ENCODE measurements around the gene EML1.

The EML1 gene

DNA sequence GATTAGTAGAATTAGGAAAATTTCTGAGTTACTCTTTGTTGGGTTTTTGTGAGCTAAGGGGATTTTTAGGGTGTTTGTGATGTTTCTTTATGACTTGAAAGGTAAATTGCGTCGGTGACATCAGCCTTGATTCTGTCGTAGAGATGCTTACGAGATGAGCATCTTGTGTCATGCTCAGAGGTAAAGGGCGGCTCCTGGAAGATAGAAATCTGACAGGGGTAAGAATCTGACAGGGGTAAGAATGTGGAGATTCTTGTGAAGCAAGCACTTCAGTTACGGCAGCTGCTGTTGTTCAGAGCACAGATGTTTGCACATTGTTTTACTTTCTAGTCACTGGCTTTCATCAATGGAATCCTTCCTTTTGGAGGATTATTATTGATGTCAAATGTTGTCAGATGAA lies 22.5 kb downstream of the EML1 start:
- DNase-seq (ENCODE audit: low read depth, low spot score): no peak
- in situ Hi-C loops (cut with HindIII; ENCODE audit: low sequenced_read_pairs): no loop called here
- no peak overlapping the region for H3K4me3 ChIP-seq (ENCODE audit: low read depth, low read length)
- TF ChIP-seq, protein P1, sequence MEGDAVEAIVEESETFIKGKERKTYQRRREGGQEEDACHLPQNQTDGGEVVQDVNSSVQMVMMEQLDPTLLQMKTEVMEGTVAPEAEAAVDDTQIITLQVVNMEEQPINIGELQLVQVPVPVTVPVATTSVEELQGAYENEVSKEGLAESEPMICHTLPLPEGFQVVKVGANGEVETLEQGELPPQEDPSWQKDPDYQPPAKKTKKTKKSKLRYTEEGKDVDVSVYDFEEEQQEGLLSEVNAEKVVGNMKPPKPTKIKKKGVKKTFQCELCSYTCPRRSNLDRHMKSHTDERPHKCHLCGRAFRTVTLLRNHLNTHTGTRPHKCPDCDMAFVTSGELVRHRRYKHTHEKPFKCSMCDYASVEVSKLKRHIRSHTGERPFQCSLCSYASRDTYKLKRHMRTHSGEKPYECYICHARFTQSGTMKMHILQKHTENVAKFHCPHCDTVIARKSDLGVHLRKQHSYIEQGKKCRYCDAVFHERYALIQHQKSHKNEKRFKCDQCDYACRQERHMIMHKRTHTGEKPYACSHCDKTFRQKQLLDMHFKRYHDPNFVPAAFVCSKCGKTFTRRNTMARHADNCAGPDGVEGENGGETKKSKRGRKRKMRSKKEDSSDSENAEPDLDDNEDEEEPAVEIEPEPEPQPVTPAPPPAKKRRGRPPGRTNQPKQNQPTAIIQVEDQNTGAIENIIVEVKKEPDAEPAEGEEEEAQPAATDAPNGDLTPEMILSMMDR (IDR thresholded peaks at IDR 0.05; ENCODE audit: low read depth, low read length): no peak

DNA sequence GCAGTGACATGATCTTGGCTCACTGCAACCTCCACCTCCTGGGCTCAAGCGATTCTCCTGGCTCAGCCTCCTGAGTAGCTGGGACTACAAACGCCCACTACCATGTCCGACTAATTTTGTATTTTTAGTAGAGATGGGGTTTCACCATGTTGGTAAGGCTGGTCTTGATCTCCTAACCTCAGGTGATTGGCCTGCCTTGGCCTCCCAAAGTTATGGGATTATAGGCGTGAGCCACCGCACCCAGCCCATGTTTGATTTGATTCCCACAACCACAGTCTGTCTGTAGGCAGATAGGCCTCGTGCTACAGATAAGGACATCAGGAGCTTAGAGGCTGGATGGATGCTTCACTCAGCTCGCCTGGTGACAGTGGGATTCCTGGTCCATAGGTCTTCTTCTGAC lies 23.0 kb downstream of the EML1 start:
- no peak overlapping the region for H3K4me3 ChIP-seq (ENCODE audit: low read depth, low read length)
- TF ChIP-seq, protein P1 (IDR thresholded peaks at IDR 0.05; ENCODE audit: low read depth, low read length): no peak
- in situ Hi-C loops (cut with HindIII; ENCODE audit: low sequenced_read_pairs): no loop called here
- DNase-seq (ENCODE audit: low read depth, low spot score): no peak

DNA sequence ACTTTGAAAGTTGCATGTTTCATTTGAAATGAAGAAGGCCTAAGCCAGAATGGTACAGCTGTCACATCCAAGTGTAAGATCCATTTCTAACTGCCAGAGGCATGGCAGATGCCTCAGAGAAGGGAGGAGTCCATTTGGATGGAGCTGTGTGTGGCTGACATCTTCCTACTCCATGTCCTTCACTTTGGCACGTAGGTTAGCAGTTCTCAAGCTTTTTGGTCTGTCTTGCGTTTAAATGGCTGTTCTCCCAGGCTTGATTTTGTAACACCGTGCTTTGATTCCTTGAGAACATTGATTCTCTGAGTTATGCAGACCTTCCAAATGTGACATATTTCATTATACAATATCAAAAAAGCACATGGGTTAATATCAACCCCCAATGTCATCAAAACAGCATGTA lies 23.4 kb downstream of the EML1 start:
- TF ChIP-seq, protein P1 (IDR thresholded peaks at IDR 0.05; ENCODE audit: low read depth, low read length): no peak
- in situ Hi-C loops (cut with HindIII; ENCODE audit: low sequenced_read_pairs): no loop called here
- DNase-seq (ENCODE audit: low read depth, low spot score): no peak
- no peak overlapping the region for H3K4me3 ChIP-seq (ENCODE audit: low read depth, low read length)

DNA sequence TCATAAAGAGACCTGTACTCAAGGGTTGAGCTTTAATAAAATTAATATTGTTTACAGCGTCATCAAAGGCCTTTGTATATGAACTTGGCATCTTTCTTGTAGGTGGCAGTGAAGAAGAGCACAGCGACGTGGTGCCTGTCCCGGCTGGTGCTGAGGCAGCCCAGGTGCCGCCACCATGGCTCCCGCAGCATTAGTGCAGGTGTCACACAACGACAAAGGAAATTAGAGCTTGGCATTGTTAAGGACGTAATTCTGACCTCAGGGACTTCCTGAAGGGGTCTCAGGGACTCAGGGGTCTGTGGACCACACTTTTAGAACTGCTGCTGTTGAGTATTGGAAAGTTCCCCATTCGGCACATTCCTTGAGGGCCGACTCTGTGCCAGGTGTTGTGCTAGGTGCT lies 24.1 kb downstream of the EML1 start:
- TF ChIP-seq, protein P1 (IDR thresholded peaks at IDR 0.05; ENCODE audit: low read depth, low read length): no peak
- H3K4me3 ChIP-seq (ENCODE audit: low read depth, low read length): no peak overlapping the region
- DNase-seq (ENCODE audit: low read depth, low spot score): no peak
- in situ Hi-C loops (cut with HindIII; ENCODE audit: low sequenced_read_pairs): no loop called here

DNA sequence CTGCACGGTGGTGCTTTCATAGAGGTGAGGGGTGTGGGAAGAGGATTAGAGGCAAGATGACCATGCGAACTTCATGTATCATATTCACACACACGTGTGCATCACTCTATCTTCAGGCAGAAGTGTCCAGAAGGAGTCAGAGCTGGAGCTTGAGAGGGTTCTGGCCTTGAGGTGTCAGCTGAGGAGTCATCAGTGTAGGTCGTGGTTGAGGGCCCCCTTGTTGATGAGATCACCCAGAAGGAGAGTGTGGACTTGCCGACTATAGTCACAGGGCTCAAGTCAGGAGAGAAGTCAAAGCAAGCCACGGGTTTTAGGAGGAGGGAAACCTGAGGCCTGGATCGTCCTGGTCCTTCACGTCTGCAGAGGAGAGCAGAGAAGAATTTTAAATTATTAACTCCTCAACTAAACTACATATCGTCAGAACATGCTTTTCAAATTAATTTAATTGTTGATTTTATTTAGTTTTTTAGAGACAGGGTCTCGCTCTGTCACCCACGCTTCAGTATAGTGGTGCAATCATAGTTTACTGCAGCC lies 25.4 kb downstream of the EML1 start:
- TF ChIP-seq, protein P1 (IDR thresholded peaks at IDR 0.05; ENCODE audit: low read depth, low read length): no peak
- in situ Hi-C loops (cut with HindIII; ENCODE audit: low sequenced_read_pairs): no loop called here
- no peak for DNase-seq (ENCODE audit: low read depth, low spot score)

DNA sequence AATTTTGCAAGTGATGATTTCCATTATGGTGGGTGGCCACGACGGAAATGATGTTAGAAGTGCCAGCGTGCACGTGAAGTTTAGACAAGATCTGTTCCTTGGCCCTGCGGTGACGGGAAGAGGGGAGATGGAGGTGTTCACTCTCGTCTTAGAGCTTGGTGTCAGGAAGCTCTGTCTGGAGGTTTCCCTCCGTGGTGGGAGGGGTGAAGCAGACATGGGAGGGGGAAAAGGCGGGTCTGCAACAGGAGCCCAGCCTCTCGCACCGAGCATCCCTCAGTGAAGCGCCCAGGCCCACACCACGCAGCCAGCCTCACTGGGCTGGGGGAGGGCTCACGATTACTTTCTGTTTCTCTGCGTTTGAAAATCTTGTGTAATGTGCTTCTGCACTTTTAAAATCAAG lies 26.3 kb downstream of the EML1 start:
- in situ Hi-C loops (cut with HindIII; ENCODE audit: low sequenced_read_pairs): no loop called here
- H3K4me3 ChIP-seq (ENCODE audit: low read depth, low read length): no peak overlapping the region
- DNase-seq (ENCODE audit: low read depth, low spot score): no peak
- TF ChIP-seq, protein P1 (IDR thresholded peaks at IDR 0.05; ENCODE audit: low read depth, low read length): no peak

More for the DNA sequence above, 25.4 kb downstream of the EML1 start:
- no peak overlapping the region for H3K4me3 ChIP-seq (ENCODE audit: low read depth, low read length)
